Tibial nerve (tissue), 4 donors: ENCODE data around the gene EDEM2.

ENCODE experiments used
- EP300 ChIP-seq, 2 donors: sonication (generic); formaldehyde crosslinking; IDR thresholded peaks; one replicate each; pipeline ENCODE4 v1.6.1; 2017; ENCODE audit warnings: antibody characterized with exemption in 2 of 2, mild to moderate bottlenecking in 1 of 2
- POLR2A ChIP-seq, 2 donors: fragments of 450-650 bp; IDR thresholded peaks; one replicate each; pipeline ENCODE4 v1.6.1; 2017; ENCODE audit warnings: antibody characterized with exemption in 2 of 2, mild to moderate bottlenecking in 2 of 2, moderate library complexity in 2 of 2
- TF ChIP-seq, protein P1 (sequence below), 5 experiments: fragments of 200-600 bp in 3 of 5; fragments of 450-650 bp in 2 of 5; sonication (generic) in 3 of 5; IDR thresholded peaks; one replicate each; pipeline ENCODE4 v1.5.1; 2016 to 2019; ENCODE audit warnings: antibody characterized with exemption in 5 of 5, mild to moderate bottlenecking in 3 of 5, moderate library complexity in 2 of 5

DNA sequence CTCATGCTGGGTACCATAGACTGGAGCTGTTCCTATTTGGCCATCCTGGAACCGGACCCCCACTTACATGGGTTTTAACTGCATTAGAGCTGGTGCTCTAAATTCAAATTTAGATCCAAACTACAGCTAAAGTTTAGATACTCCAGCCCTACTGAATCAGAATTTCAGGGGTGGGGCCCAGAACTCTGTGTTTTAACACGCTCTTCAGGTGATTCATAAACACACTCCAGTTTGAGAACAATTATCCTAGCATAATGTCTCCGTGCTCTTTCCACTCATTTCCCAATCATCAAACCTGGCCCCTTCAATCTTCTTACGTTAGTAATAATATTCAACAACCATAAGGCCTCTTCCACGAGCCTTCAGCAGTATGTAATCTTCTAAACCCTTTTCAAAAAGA lies 69.8 kb downstream of the EDEM2 start:
- no peak for TF ChIP-seq POLR2A (IDR thresholded peaks at IDR 0.05)
- TF ChIP-seq, protein P1, sequence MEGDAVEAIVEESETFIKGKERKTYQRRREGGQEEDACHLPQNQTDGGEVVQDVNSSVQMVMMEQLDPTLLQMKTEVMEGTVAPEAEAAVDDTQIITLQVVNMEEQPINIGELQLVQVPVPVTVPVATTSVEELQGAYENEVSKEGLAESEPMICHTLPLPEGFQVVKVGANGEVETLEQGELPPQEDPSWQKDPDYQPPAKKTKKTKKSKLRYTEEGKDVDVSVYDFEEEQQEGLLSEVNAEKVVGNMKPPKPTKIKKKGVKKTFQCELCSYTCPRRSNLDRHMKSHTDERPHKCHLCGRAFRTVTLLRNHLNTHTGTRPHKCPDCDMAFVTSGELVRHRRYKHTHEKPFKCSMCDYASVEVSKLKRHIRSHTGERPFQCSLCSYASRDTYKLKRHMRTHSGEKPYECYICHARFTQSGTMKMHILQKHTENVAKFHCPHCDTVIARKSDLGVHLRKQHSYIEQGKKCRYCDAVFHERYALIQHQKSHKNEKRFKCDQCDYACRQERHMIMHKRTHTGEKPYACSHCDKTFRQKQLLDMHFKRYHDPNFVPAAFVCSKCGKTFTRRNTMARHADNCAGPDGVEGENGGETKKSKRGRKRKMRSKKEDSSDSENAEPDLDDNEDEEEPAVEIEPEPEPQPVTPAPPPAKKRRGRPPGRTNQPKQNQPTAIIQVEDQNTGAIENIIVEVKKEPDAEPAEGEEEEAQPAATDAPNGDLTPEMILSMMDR (IDR thresholded peaks at IDR 0.05): no peak
- no peak for TF ChIP-seq EP300 (IDR thresholded peaks at IDR 0.05)
